AG04450 (cell line): ENCODE measurements around the gene NDUFB2. TPM values are rescaled to one million over a fixed set of nuclear protein-coding genes. Genes with fewer than 3 reads are reported as not detected.
A peak's percentile ranks its signal among the peaks of the same experiment; 100 is the strongest.

Experiments
- CTCF ChIA-PET: fragments of 300-600, 350-600 bp; formaldehyde crosslinking; extraction: SDS; loops from one replicate; lab custom pipeline; 2022; ENCODE audit warnings: antibody characterized with exemption, inconsistent platforms; lab: Charles Lee
- POLR2A ChIA-PET: fragments of 350-600 bp; formaldehyde crosslinking; extraction: SDS; loops from one replicate; lab custom pipeline; 2021; ENCODE audit warnings: antibody characterized with exemption, inconsistent platforms; lab: Yijun Ruan, JAX
- DNase-seq: peaks from one replicate; pipeline ENCODE4 v3.0.0-alpha.2; 2011; ENCODE audit warnings: low read depth, low spot score
- H3K27ac ChIP-seq: one replicate; pipeline ENCODE4 v1.5.1; 2012; ENCODE audit warnings: low read depth, low read length, control low read depth
- H3K27me3 ChIP-seq: one replicate; pipeline ENCODE4 v1.6.0; 2012; ENCODE audit warnings: low read length; ENCODE audit not compliant: control insufficient read depth, insufficient read depth
- H3K4me3 ChIP-seq: 2 replicates; pipeline ENCODE4 v1.5.1; 2011; ENCODE audit warnings: mild to moderate bottlenecking, low read depth, low read length, control low read depth
- H3K9me3 ChIP-seq: 2 replicates; pipeline ENCODE4 v1.5.1; 2012; ENCODE audit warnings: low read length; ENCODE audit not compliant: control insufficient read depth, insufficient read depth
- polyA plus RNA-seq: library from polyadenylated mRNA; depleted of rRNA; stranded (reverse); fragments of >200 nt; gene quantifications from 2 replicates; pipeline ENCODE4 v1.2.3, GENCODE V29; 2011
- TF ChIP-seq, protein P1 (sequence below): IDR thresholded peaks from 2 replicates; pipeline ENCODE4 v1.5.1; 2011; ENCODE audit warnings: low read depth, low read length, control low read depth, inconsistent platforms

The NDUFB2 gene
- polyA plus RNA-seq, 1 experiment = 218 TPM

DNA sequence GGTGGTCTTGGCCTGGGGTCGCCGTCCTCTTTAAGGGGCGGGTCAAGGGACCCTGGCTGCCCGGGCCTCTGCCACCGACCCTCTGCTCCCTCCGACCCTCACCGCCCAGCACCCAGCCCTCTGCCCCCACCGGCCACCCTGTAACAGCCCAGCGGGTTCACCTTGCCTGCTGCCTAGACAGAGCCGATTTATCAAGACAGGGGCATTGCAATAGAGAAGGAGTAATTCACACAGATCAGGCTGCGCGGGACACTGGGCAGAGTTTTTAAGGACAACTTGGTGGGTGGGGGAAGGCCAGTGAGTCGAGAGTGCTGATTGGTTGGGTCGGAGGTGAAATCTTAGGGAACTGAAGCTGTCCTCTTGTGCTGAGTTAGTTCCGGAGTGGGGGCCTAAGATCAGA is 24.5 kb upstream of the NDUFB2 start:
- ChIA-PET CTCF (no interaction called here), POLR2A (no interaction called here)
- Histone ChIP-seq H3K4me3 (no peak overlapping the region), H3K27ac (no peak overlapping the region), H3K9me3 (no peaks in the 10 kb centered on the region), H3K27me3 (peaks cover 4% of the 10 kb centered on the region)
- TF ChIP-seq, protein P1, sequence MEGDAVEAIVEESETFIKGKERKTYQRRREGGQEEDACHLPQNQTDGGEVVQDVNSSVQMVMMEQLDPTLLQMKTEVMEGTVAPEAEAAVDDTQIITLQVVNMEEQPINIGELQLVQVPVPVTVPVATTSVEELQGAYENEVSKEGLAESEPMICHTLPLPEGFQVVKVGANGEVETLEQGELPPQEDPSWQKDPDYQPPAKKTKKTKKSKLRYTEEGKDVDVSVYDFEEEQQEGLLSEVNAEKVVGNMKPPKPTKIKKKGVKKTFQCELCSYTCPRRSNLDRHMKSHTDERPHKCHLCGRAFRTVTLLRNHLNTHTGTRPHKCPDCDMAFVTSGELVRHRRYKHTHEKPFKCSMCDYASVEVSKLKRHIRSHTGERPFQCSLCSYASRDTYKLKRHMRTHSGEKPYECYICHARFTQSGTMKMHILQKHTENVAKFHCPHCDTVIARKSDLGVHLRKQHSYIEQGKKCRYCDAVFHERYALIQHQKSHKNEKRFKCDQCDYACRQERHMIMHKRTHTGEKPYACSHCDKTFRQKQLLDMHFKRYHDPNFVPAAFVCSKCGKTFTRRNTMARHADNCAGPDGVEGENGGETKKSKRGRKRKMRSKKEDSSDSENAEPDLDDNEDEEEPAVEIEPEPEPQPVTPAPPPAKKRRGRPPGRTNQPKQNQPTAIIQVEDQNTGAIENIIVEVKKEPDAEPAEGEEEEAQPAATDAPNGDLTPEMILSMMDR = no peak
- DNase-seq = no peak

DNA sequence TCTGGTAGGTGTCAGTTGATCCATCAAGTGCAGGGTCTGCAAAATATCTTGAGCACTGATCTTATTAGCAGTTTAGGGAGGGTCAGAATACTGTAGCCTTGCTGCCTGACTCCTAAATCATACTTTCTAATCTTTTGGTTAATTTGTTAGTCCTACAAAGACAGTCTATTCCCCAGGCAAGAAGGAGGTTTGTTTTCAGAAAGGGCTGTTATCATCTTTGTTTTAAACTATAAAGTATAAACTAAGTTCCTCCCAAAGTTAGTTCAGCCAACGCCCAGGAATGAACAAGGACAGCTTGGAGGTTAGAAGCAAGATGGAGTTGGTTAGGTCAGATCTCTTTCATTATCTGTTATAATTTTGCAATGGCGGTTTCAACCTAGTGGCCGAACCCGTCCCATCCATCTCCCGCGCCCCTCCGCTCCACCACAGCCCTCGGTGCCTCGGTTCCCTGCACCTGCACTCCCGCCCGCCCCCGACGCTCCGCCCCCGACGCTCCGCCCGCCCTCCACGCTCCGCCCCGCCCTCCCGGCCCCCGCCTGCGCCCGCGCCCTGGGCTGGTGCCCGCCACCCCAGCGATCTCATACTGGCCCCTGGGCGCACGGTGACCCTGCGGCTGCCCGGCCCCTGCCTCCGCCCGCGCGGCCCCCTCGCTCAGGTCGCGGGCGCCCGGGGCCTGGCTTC is 24.0 kb upstream of the NDUFB2 start, which contains the start of gene ADCK2:
TSS of gene ADCK2 (plus strand) at position 564 of the 681 bp plus-strand sequence. CDS start 386 bp downstream, outside the sequence.
- no peak for DNase-seq
- CTCF ChIA-PET = no interaction called here
- H3K27ac ChIP-seq = no peak within 1 kb of the TSS
- POLR2A ChIA-PET = interaction anchor here (1.1 kb wide), 1 partner anchor 13 kb away, joined by 3 read pairs; no protein-coding TSS in a partner anchor
- TF ChIP-seq, protein P1 = no peak
- H3K9me3 ChIP-seq = no peaks in the 10 kb centered on the region
- peaks cover 3% of the 10 kb centered on the region for H3K27me3 ChIP-seq
- peak within 1 kb of the TSS; percentile 64 for H3K4me3 ChIP-seq

DNA sequence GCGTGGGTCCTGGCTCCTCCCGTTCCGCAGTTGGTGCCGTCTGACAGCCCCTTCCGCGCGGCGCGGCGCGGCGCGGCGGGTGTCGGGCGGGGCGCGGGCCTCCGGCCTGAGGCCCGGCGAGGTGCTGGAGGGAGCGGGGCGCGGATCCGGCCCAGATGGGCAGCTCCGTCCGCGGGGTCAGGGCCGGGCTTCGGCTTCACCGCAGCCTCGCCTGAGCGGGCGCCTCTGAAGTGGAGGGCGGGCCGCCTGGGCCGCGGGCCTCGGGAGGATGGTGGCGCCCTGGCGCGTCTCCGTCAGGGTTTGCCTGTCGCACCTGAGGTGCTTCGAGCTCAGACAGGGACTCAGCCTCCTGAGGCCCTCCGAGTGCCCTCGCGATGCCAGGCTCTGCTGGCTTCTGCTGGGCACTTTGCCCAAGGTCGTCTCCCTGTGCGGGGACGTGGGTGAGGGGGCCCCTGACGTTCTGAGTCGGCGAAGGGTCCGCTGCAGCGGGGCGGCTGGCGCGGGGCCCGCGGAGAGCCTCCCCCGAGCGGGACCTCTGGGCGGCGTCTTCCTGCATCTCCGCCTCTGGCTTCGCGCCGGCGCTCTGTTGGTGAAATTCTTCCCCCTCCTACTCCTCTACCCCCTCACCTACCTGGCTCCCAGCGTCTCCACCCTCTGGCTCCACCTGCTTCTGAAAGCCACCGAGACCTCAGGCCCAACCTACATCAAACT is 23.3 kb upstream of the NDUFB2 start:
- Histone ChIP-seq H3K27me3 (no peaks in the 10 kb centered on the region), H3K9me3 (no peaks in the 10 kb centered on the region), H3K27ac (no peak overlapping the region), H3K4me3 (peak overlapping the region; percentile 64)
- DNase-seq = no peak
- ChIA-PET CTCF (interaction anchor here (0.6 to 2.8 kb wide), 2 partner anchors 13 to 149 kb away, joined by 3 to 12 read pairs; no protein-coding TSS in a partner anchor), POLR2A (interaction anchor here (1.1 kb wide), 1 partner anchor 13 kb away, joined by 3 read pairs; no protein-coding TSS in a partner anchor)
- TF ChIP-seq, protein P1 = no peak

DNA sequence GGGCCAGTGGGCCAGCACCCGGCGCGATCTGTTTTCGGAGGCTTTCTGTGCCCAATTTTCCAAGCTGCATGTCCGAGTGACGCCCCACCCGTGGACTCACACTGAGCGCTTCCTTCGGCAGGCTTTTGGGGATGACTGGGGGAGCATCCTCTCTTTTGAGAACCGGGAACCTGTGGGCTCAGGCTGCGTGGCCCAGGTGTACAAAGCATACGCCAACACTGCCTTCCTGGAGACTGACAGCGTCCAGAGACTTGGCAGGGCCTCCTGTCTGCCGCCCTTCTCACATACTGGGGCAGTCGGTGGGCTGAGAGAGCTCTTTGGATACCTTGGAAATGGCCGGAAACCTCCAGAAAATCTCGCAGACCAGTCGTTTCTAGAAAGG is 22.7 kb upstream of the NDUFB2 start:
- CTCF ChIA-PET = interaction anchor here (0.6 to 2.9 kb wide), 4 partner anchors 11 to 340 kb away, joined by 3 to 12 read pairs (median 10); partner anchors contain the start of gene MRPS33
- Histone ChIP-seq H3K4me3 (peak overlapping the region; percentile 64), H3K9me3 (no peaks in the 10 kb centered on the region), H3K27me3 (no peaks in the 10 kb centered on the region), H3K27ac (no peak overlapping the region)
- TF ChIP-seq, protein P1 = no peak
- DNase-seq = no peak
- POLR2A ChIA-PET = interaction anchor here (1.1 kb wide), 1 partner anchor 12 kb away, joined by 3 read pairs; no protein-coding TSS in a partner anchor
